ENCODE measurements around the gene MARF1.

The MARF1 gene

GRCh38 chr16:15594711-15595320 lies 48.1 kb downstream of the MARF1 start:
- no peak for DNase-seq (ENCODE audit: low spot score)
- TF ChIP-seq CTCF (IDR thresholded peaks at IDR 0.05; ENCODE audit: extremely low read depth, missing control alignments): no peak

- DNase-seq (ENCODE audit: low spot score): no peak
- no peak for TF ChIP-seq CTCF (IDR thresholded peaks at IDR 0.05; ENCODE audit: extremely low read depth, missing control alignments)
Measured at GRCh38 chr16:15593235-15593634, 49.7 kb downstream of the MARF1 start.

GRCh38 chr16:15592324-15592723 lies 50.6 kb downstream of the MARF1 start:
- TF ChIP-seq CTCF (IDR thresholded peaks at IDR 0.05; ENCODE audit: extremely low read depth, missing control alignments): no peak
- no peak for DNase-seq (ENCODE audit: low spot score)

GRCh38 chr16:15587152-15587825 lies 55.7 kb downstream of the MARF1 start:
- TF ChIP-seq CTCF (IDR thresholded peaks at IDR 0.05; ENCODE audit: extremely low read depth, missing control alignments): no peak
- DNase-seq (ENCODE audit: low spot score): no peak

GRCh38 chr16:15586716-15587115 lies 56.2 kb downstream of the MARF1 start:
- DNase-seq (ENCODE audit: low spot score): no peak
- no peak for TF ChIP-seq CTCF (IDR thresholded peaks at IDR 0.05; ENCODE audit: extremely low read depth, missing control alignments)

- no peak for TF ChIP-seq CTCF (IDR thresholded peaks at IDR 0.05; ENCODE audit: extremely low read depth, missing control alignments)
- no peak for DNase-seq (ENCODE audit: low spot score)
Measured at GRCh38 chr16:15585956-15586355, 57.0 kb downstream of the MARF1 start.

- TF ChIP-seq CTCF (IDR thresholded peaks at IDR 0.05; ENCODE audit: extremely low read depth, missing control alignments): no peak
- DNase-seq (ENCODE audit: low spot score): no peak
Measured at GRCh38 chr16:15583526-15583925, 59.4 kb downstream of the MARF1 start.
